GM12873 (cell line): ENCODE data around the gene SH3TC1.

Source experiments
- CTCF ChIP-seq: IDR thresholded peaks from 2 replicates; pipeline ENCODE4 v1.5.1; 2012; ENCODE audit warnings: low read depth, mild to moderate bottlenecking, moderate library complexity, low read length, control low read depth; ENCODE audit not compliant: insufficient read depth; ENCODE audit errors: missing control alignments

SH3TC1 gene

DNA sequence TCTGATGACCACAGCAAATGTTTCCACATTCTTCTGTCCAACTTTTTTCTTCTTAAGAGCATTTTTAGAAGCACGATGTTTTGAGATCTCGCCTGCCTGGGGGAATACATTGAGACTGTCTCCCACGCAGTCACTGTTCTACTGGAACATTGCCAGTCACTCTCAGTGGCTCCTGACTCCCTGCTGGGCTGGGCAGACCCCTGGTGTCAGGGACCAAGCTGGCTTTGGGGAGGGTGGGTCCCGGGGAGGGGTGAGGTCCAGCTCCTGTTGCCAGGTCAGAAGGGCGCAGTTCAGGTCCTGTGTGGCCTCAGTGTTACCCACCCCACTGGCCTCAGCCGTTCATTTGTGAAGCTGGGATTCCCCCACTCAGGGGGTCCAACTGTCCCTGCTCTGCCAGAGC is 21.5 kb upstream of the SH3TC1 start:
- TF ChIP-seq CTCF, result no peak

- no peak for TF ChIP-seq CTCF
Measured at GRCh38 chr4:8177956-8178355, 21.1 kb upstream of the SH3TC1 start.

- TF ChIP-seq CTCF, result no peak
Measured at GRCh38 chr4:8179074-8179473, 20.0 kb upstream of the SH3TC1 start.

DNA sequence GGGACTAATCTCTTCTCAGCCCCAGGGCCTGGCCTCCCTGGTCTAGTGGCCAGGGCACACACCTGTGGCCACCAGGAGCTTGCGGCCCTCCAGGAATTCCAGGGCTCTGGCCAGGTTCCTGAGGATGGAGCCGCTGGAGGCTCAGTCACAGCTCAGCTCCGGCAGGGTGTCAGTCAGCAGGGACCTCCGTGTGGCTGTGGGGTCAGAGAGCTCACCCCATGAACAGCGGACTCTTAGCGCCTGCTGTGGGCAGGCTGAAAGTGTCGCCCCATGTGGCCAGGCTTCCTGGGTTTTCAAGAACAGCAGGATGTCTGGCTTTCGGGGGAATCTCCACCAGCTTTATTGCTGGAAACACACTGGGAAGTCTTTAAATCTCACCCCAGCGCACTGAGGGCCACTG is 19.3 kb upstream of the SH3TC1 start:
- TF ChIP-seq CTCF, result no peak

DNA sequence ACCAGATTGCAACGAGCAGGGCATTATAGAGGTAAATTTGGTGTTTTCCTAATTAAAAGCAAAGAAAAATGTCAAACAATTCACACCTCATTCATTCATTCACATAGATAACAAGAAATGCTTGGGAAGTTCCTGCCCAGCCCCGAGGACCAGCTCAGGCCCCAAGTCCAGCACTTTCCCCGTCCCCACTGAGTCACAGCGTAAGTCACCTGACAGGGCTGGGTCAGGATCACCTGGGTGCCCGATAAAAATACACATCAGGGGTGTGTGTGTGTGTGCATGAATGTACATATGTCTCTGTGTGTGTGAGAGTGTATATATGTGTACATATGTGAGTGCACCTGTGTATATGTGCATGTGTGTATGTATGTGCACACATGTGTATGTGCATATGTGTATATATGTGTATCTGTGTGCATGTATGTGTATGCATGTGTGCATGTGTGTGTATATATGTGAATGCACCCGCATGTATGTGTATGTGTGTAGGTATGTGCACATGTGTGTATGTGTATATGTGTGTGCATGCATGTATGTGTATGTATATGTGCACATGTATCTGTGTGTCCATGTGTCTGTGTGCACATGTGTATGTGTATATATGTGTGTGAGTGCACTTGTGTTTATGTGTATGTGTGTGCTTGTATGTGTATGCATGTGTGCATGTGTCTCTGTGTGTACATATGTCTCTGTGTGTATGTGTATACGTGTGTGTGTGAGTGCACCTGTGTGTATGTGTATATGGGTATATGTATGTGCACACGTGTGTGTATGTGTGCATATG is 18.6 kb upstream of the SH3TC1 start:
- no peak for TF ChIP-seq CTCF

- no peak for TF ChIP-seq CTCF
Measured at GRCh38 chr4:8181119-8181518, 18.0 kb upstream of the SH3TC1 start.

GRCh38 chr4:8181844-8182243 is 17.2 kb upstream of the SH3TC1 start:
- no peak for TF ChIP-seq CTCF

DNA sequence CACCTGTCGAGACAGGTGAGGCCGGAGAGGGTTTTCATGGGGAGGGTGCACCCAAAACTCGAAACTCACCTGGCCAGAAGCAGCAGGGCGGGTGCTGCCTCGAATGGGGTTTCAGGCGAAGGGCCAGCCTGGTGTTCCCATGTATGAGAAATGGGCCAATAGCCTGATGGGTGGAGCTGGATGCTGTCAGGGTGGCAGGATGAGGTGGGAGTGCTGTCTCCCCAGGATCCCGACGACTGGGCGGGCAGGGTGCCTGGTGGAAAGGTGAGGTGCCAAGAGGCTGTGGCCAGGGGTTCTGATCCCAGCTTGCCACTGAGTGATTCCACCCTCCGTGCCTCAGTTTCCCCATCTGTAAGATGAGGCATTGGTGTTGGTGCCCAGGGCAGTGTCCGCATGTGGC is 16.8 kb upstream of the SH3TC1 start:
- TF ChIP-seq CTCF, result no peak
